ENCODE data around the gene TASL.

GRCh38 chrX:30613721-30614120 is 36.2 kb upstream of the TASL start:
- TF ChIP-seq, protein P1, sequence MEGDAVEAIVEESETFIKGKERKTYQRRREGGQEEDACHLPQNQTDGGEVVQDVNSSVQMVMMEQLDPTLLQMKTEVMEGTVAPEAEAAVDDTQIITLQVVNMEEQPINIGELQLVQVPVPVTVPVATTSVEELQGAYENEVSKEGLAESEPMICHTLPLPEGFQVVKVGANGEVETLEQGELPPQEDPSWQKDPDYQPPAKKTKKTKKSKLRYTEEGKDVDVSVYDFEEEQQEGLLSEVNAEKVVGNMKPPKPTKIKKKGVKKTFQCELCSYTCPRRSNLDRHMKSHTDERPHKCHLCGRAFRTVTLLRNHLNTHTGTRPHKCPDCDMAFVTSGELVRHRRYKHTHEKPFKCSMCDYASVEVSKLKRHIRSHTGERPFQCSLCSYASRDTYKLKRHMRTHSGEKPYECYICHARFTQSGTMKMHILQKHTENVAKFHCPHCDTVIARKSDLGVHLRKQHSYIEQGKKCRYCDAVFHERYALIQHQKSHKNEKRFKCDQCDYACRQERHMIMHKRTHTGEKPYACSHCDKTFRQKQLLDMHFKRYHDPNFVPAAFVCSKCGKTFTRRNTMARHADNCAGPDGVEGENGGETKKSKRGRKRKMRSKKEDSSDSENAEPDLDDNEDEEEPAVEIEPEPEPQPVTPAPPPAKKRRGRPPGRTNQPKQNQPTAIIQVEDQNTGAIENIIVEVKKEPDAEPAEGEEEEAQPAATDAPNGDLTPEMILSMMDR (IDR thresholded peaks at IDR 0.05): no peak
- TF ChIP-seq POLR2AphosphoS5 (IDR thresholded peaks at IDR 0.05; ENCODE audit: insufficient read depth in 1 of 2, low read depth in 1 of 2): no peak
